K562 (cell line): ENCODE data around the gene PDCD11. TPM values are rescaled to one million over a fixed set of nuclear protein-coding genes. Genes with fewer than 3 reads are reported as not detected.

Experiments
- ATAC-seq: fragments of 200-7000 bp; cut with Tn5 transposase; 3 replicates; pipeline ENCODE4 v1.9.1; 2020; ENCODE audit warnings: moderate library complexity
- BruUV-seq: library from RNA; stranded (reverse); fragments of 400-500 nt; replicated peaks from 2 replicates; lab custom pipeline; 2021; lab: Mats Ljungman, UMichigan
- CTCF ChIA-PET: fragments of 300-600 bp; formaldehyde crosslinking; extraction: SDS; loops from one replicate; lab custom pipeline; 2021; ENCODE audit warnings: low intra/inter-chr PET ratio; lab: Yijun Ruan, JAX
- POLR2A ChIA-PET: fragments of 300-600, 350-650 bp; sonication (Branson Sonifier 250); formaldehyde crosslinking; extraction: SDS; loops from one replicate; lab custom pipeline; 2021; ENCODE audit warnings: antibody characterized with exemption, inconsistent platforms; lab: Yijun Ruan, JAX
- DNase-seq, 4 experiments: peaks; one replicate each; pipeline versions ENCODE4 v3.0.0 to v3.0.0-alpha.2; 2011 to 2018; ENCODE audit warnings: low spot score in 3 of 4, mixed read lengths in 3 of 4; ENCODE audit errors: extremely low read depth in 1 of 4
- FAIRE-seq: peaks from 2 replicates; lab custom pipeline; 2011; peaks lifted over from hg19 to GRCh38; lab: Jason Lieb, UNC
- H2AFZ ChIP-seq: 2 replicates; pipeline ENCODE4 v1.6.0; 2011; ENCODE audit warnings: low read depth, low read length, control low read depth, inconsistent platforms
- H3K27ac ChIP-seq: fragments of 200-600 bp; 3 replicates; pipeline ENCODE4 v1.8.0; 2011; ENCODE audit warnings: low read depth, mild to moderate bottlenecking, control low read depth, inconsistent platforms, low read length, moderate library complexity, mixed read lengths; ENCODE audit errors: extremely low read depth
- H3K27me3 ChIP-seq, 2 experiments: fragments of 300-600 bp in 1 of 2; 2 replicates in 1 of 2; 3 replicates in 1 of 2; pipeline versions ENCODE4 v1.6.0 to v1.8.0; 2011; ENCODE audit warnings: inconsistent platforms in 2 of 2, low read length in 2 of 2, mild to moderate bottlenecking in 1 of 2, mixed read lengths in 1 of 2, moderate library complexity in 1 of 2; ENCODE audit not compliant: control insufficient read depth in 2 of 2, insufficient read depth in 2 of 2
- H3K36me3 ChIP-seq: fragments of 300-600 bp; 3 replicates; pipeline ENCODE4 v1.8.0; 2011; ENCODE audit warnings: mild to moderate bottlenecking, low read length, inconsistent platforms; ENCODE audit not compliant: control insufficient read depth, insufficient read depth
- H3K4me1 ChIP-seq, 2 experiments: fragments of 200-600 bp in 1 of 2; replicated peaks in 1 of 2; 2 replicates in 1 of 2; 3 replicates in 1 of 2; pipeline versions ENCODE4 v1.5.1 to v1.8.0; 2011; ENCODE audit warnings: inconsistent platforms in 2 of 2, low read length in 2 of 2, mild to moderate bottlenecking in 1 of 2, mixed read lengths in 1 of 2, moderate library complexity in 1 of 2; ENCODE audit not compliant: control insufficient read depth in 2 of 2, insufficient read depth in 2 of 2
- H3K4me2 ChIP-seq: 2 replicates; pipeline ENCODE4 v1.6.1; 2011; ENCODE audit warnings: low read length, control low read depth, inconsistent platforms, mixed read lengths; ENCODE audit not compliant: insufficient read depth
- H3K4me3 ChIP-seq: fragments of 200-600 bp; sonication (generic), shearing (Covaris generic); 2 replicates; pipeline ENCODE4 v1.5.1; 2016; ENCODE audit warnings: control low read depth, inconsistent platforms
- H3K79me2 ChIP-seq: fragments of 200-600 bp; 3 replicates; pipeline ENCODE4 v1.8.0; 2011; ENCODE audit warnings: low read length, inconsistent platforms; ENCODE audit not compliant: control insufficient read depth, insufficient read depth
- H3K9ac ChIP-seq, 2 experiments: 2 replicates each; pipeline versions ENCODE4 v1.6.0 to v1.6.1; 2011; ENCODE audit warnings: low read depth in 2 of 2, low read length in 2 of 2, control low read depth in 1 of 2, inconsistent platforms in 1 of 2, mild to moderate bottlenecking in 1 of 2, mixed read lengths in 1 of 2; ENCODE audit not compliant: insufficient read depth in 1 of 2
- H3K9me1 ChIP-seq: one replicate; pipeline ENCODE4 v1.6.0; 2011; ENCODE audit warnings: inconsistent platforms, mild to moderate bottlenecking, low read length, moderate library complexity; ENCODE audit not compliant: control insufficient read depth, insufficient read depth
- H3K9me3 ChIP-seq: replicated peaks from 2 replicates; pipeline ENCODE4 v1.5.1; 2011; ENCODE audit warnings: low read depth, low read length, inconsistent platforms; ENCODE audit not compliant: control insufficient read depth, insufficient read depth
- H4K20me1 ChIP-seq: replicated peaks from 2 replicates; pipeline ENCODE4 v1.6.1; 2011; ENCODE audit warnings: low read length, inconsistent platforms, mixed read lengths; ENCODE audit not compliant: control insufficient read depth, insufficient read depth
- CAMTA2 ChIP-seq: fragments of 250-450 bp; sonication (Bioruptor Pico); conservative IDR thresholded peaks from 2 replicates; pipeline ENCODE4 v1.5.1; 2022
- FOXP1 ChIP-seq: sonication (generic); formaldehyde crosslinking; IDR thresholded peaks from 2 replicates; pipeline ENCODE4 v1.8.0; 2022; ENCODE audit warnings: mild to moderate bottlenecking, missing genetic modification reagents
- KAT2B ChIP-seq: IDR thresholded peaks from one replicate; pipeline ENCODE4 v1.6.1; 2012; ENCODE audit warnings: low read depth, mild to moderate bottlenecking, control low read depth, inconsistent platforms, low read length, moderate library complexity
- LEF1 ChIP-seq: fragments of 450-650 bp; IDR thresholded peaks from 2 replicates; pipeline ENCODE4 v1.6.1; 2016; ENCODE audit warnings: mild to moderate bottlenecking
- NCOA2 ChIP-seq, 2 experiments: fragments of 450-650 bp; IDR thresholded peaks; 2 replicates each; pipeline ENCODE4 v1.6.1; 2018; ENCODE audit warnings: mild to moderate bottlenecking in 2 of 2, moderate library complexity in 1 of 2; ENCODE audit not compliant: partially characterized antibody in 2 of 2
- NCOR1 ChIP-seq: fragments of 450-650 bp; IDR thresholded peaks from 2 replicates; pipeline ENCODE4 v1.6.1; 2016; ENCODE audit warnings: mild to moderate bottlenecking, moderate library complexity
- PTBP1 ChIP-seq: fragments of 200-400 bp; formaldehyde crosslinking; IDR thresholded peaks from 2 replicates; pipeline ENCODE4 v1.6.1; 2017; ENCODE audit warnings: low read depth, low read length
- U2AF2 ChIP-seq: fragments of 200-400 bp; formaldehyde crosslinking; optimal IDR thresholded peaks from 2 replicates; pipeline ENCODE3; 2017; ENCODE audit warnings: low read depth, mild to moderate bottlenecking, low read length
- ZKSCAN1 ChIP-seq: fragments of 150-350 bp; IDR thresholded peaks from 2 replicates; pipeline ENCODE4 v1.6.1; 2016; ENCODE audit warnings: low read depth, low read length
- ZNF133 ChIP-seq: fragments of 250-450 bp; sonication (Bioruptor Pico); IDR thresholded peaks from 2 replicates; pipeline ENCODE4 v1.4.0; 2020; ENCODE audit warnings: mild to moderate bottlenecking
- ZNF224 ChIP-seq: sonication (generic); formaldehyde crosslinking; IDR thresholded peaks from 2 replicates; pipeline ENCODE4 v1.8.0; 2022; ENCODE audit warnings: mild to moderate bottlenecking, missing genetic modification reagents
- ZNF668 ChIP-seq: fragments of 250-450 bp; sonication (Bioruptor Pico); IDR thresholded peaks from 2 replicates; pipeline ENCODE4 v1.8.0; 2022; ENCODE audit warnings: mild to moderate bottlenecking, inconsistent platforms
- ZNF699 ChIP-seq: fragments of 250-450 bp; sonication (Bioruptor Pico); IDR thresholded peaks from 2 replicates; pipeline ENCODE4 v1.8.0; 2021; ENCODE audit warnings: mild to moderate bottlenecking, moderate library complexity; ENCODE audit not compliant: insufficient replicate concordance
- ZNF76 ChIP-seq: fragments of 250-450 bp; sonication (Bioruptor Pico); IDR thresholded peaks from 2 replicates; pipeline ENCODE4 v1.4.0; 2020; ENCODE audit warnings: mild to moderate bottlenecking, moderate library complexity, borderline replicate concordance
- WGBS: fragments of 100-300 bp; shearing (Covaris generic); methylation state at CpG from one replicate; pipeline ENCODE4 v1.1.6; 2016; ENCODE audit warnings: low coverage, mixed read lengths; ENCODE audit not compliant: insufficient coverage; ENCODE audit errors: missing lambda C conversion rate; 5-methylcytosine and 5-hydroxymethylcytosine counted together
- in situ Hi-C: fragments of 300-500 bp; cut with MboI; formaldehyde crosslinking; loops from 4 replicates; pipeline ENCODE4 v1.15.0; 2018; ENCODE audit warnings: inconsistent platforms, mixed read lengths
- intact Hi-C: fragments of 100-400 bp; cut with micrococcal nuclease; formaldehyde crosslinking; loops from 2 replicates; pipeline ENCODE4 v1.14.2; 2022
- polyA plus RNA-seq, 8 experiments: library from polyadenylated mRNA; depleted of rRNA in 4 of 8; stranded (reverse) in 5 of 8; unstranded in 3 of 8; fragments of >200 nt; fragmentation: Nextera tagmentation in 2 of 8; fragmentation: Illumina TruSeq in 1 of 8; extraction: Ambion mirVana in 2 of 8; extraction: Trizol in 1 of 8; gene quantifications; 2 replicates each; pipeline versions ENCODE4 v1.2.1 to v1.2.3, GENCODE V29; 2011 to 2014; ENCODE audit warnings: inconsistent platforms in 1 of 8, missing spikeins in 1 of 8
- total RNA-seq, 7 experiments: library from RNA; depleted of rRNA in 6 of 7; stranded (reverse); fragments of >200 nt in 6 of 7; fragmentation: Illumina TruSeq in 2 of 7; extraction: Trizol in 2 of 7; gene quantifications; 2 replicates each; pipeline versions ENCODE4 v1.2.1 to v1.2.3, GENCODE V29; 2011 to 2021; ENCODE audit warnings: low replicate concordance in 1 of 7
- TF ChIP-seq, protein P1 (sequence below): fragments of 450-650 bp; conservative IDR thresholded peaks from 2 replicates; pipeline ENCODE4 v1.6.1; 2016; ENCODE audit warnings: missing genetic modification characterization, low read depth, mild to moderate bottlenecking, missing compliant biosample characterization, moderate library complexity

The PDCD11 gene
- total and polyA plus RNA-seq, 9 of the 15 experiments (the other 6 are each of a cell fraction or from before 2014, with no cell fraction given), result 14.8 to 73.8 (median 50.0) TPM

DNA sequence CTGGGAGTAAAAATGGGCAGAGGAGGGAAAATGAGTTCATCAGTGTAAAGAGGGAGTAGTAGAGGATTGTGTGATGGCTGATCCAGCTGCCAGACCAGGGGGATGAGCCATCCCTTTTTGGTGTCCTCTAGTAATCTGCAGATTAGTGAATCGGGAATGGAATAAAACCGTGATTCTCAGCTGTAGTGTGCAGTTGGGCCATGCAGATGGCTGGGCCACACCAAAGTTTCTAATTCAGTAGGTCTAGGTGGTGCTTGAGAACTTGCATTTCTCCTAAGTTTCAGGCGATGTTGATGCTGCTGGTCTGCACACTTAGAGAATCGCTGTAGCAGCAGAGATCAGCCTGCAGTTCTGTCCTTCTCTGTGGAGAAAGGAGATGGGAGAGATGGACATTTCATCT lies 22.7 kb downstream of the PDCD11 start:
- CTCF ChIA-PET, result interaction anchor here (0.6 to 3.1 kb wide), 2 partner anchors 67 to 97 kb away, joined by 3 to 26 read pairs; no protein-coding TSS in a partner anchor
- H3K27ac ChIP-seq, result no peak overlapping the region
- ATAC-seq (no peak), DNase-seq (no peak), FAIRE-seq (no peak)
- H3K4me3 ChIP-seq, result no peak overlapping the region
- BruUV-seq, result no TSS peak
- H3K27me3 ChIP-seq, result no peaks in the 10 kb centered on the region
- H3K36me3 ChIP-seq, result peaks cover 95% of the 10 kb centered on the region
- no peak overlapping the region for H3K9ac ChIP-seq
- H3K79me2 ChIP-seq, result no peaks in the 10 kb centered on the region; the same call in 2 of the 3 replicates
- no peaks in the 10 kb centered on the region for H3K4me1 ChIP-seq
- H3K9me1 ChIP-seq, result no peaks in the 10 kb centered on the region
- intact Hi-C loops (loop anchor here (10.0 kb wide), 1 partner anchor 146 kb away; no protein-coding TSS in a partner anchor), in situ Hi-C loops (no loop called here)
- H2AFZ ChIP-seq, result no peak overlapping the region
- no peaks in the 10 kb centered on the region for H3K9me3 ChIP-seq
- 96% methylated on average over 3 of the region's 4 CpGs for WGBS
- no peak for TF ChIP-seq NCOR1
- no peak for TF ChIP-seq ZNF668 (CRISPR knock-in tag)
- TF ChIP-seq PTBP1, result no peak
- no peak for TF ChIP-seq U2AF2
- no peak for TF ChIP-seq NCOA2 (IDR thresholded peaks at IDR 0.05; ENCODE audit: partially characterized antibody in 2 of 2)
- no peak for TF ChIP-seq LEF1
- TF ChIP-seq ZNF224 (CRISPR knock-in tag), result no peak
- no peak for TF ChIP-seq ZNF133 (CRISPR knock-in tag)
- no peak for TF ChIP-seq ZNF76 (CRISPR knock-in tag)
- TF ChIP-seq ZKSCAN1, result no peak
- TF ChIP-seq ZNF699, result no peak
- TF ChIP-seq FOXP1 (CRISPR knock-in tag), result no peak
- TF ChIP-seq CAMTA2 (CRISPR knock-in tag), result no peak
- TF ChIP-seq, protein P1, sequence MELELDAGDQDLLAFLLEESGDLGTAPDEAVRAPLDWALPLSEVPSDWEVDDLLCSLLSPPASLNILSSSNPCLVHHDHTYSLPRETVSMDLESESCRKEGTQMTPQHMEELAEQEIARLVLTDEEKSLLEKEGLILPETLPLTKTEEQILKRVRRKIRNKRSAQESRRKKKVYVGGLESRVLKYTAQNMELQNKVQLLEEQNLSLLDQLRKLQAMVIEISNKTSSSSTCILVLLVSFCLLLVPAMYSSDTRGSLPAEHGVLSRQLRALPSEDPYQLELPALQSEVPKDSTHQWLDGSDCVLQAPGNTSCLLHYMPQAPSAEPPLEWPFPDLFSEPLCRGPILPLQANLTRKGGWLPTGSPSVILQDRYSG (tag), result no peak
- no peak for TF ChIP-seq KAT2B
- POLR2A ChIA-PET, result interaction anchor here (0.8 kb wide), 1 partner anchor 741 kb away, joined by 3 read pairs; no protein-coding TSS in a partner anchor
- H4K20me1 ChIP-seq, result no peaks in the 10 kb centered on the region
- H3K4me2 ChIP-seq, result no peak overlapping the region
